ENCODE measurements around the gene NOTCH2. TPM values are rescaled to one million over a fixed set of nuclear protein-coding genes. Genes with fewer than 3 reads are reported as not detected.

The NOTCH2 gene
- total RNA-seq, 1 donor from 2014 or later = 84.2 TPM

DNA sequence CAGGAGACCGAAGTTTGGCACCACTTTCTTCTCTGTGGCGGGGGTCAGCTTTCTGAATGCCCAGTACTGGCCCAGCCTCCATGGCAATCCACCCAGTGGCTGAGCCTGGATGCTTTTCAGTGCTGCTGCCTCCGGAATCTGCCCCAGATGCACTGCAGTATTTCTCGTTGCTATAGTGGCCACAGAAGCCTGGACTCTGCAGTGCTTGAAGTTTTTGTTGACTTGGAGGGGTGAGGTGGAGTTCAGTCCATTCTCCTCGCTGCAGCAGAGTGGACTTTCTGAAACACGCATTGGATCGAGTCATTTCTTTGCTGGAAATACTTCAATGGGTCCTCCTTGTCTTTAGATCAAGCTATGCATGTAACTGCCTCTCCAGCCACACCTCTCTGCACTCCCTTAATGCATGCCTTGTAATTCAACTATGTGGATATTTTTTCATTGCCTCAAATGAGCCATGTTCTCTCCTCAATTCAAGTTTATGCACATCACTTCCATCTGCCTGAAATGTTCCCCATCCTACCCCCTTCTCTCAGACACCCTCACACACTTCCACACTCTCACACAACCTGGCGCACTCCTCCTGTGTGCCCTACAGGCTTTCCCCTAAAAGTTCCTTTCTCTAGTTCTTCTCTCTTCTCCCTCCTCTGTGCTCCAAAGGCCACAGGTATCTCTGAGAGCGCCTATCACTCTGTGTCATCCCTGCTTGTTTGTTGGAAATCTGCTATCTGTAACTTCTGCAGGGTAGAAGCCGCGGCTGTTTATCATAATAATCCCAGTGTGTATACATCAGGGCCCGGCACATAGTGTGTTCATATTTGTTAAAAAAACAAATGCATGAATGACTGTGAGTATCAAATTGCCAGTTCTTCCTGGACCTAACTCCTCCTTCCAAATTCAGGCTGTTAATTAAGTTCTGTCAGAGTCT is 189.7 kb downstream of the NOTCH2 start:
- Mint-ChIP-seq H3K27me3 (ENCODE audit: low read depth) (no peaks in the 10 kb centered on the region), H3K9me3 (no peaks in the 10 kb centered on the region), H3K27ac (ENCODE audit: unreplicated experiment) (no peak overlapping the region), H3K4me1 (no peaks in the 10 kb centered on the region), H3K36me3 (ENCODE audit: low read depth) (no peaks in the 10 kb centered on the region), H3K4me3 (no peak overlapping the region)
- no peak for DNase-seq (ENCODE audit: low read depth, low spot score)
- TF ChIP-seq, protein P1, sequence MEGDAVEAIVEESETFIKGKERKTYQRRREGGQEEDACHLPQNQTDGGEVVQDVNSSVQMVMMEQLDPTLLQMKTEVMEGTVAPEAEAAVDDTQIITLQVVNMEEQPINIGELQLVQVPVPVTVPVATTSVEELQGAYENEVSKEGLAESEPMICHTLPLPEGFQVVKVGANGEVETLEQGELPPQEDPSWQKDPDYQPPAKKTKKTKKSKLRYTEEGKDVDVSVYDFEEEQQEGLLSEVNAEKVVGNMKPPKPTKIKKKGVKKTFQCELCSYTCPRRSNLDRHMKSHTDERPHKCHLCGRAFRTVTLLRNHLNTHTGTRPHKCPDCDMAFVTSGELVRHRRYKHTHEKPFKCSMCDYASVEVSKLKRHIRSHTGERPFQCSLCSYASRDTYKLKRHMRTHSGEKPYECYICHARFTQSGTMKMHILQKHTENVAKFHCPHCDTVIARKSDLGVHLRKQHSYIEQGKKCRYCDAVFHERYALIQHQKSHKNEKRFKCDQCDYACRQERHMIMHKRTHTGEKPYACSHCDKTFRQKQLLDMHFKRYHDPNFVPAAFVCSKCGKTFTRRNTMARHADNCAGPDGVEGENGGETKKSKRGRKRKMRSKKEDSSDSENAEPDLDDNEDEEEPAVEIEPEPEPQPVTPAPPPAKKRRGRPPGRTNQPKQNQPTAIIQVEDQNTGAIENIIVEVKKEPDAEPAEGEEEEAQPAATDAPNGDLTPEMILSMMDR (conservative IDR thresholded peaks at IDR 0.05) = no peak

DNA sequence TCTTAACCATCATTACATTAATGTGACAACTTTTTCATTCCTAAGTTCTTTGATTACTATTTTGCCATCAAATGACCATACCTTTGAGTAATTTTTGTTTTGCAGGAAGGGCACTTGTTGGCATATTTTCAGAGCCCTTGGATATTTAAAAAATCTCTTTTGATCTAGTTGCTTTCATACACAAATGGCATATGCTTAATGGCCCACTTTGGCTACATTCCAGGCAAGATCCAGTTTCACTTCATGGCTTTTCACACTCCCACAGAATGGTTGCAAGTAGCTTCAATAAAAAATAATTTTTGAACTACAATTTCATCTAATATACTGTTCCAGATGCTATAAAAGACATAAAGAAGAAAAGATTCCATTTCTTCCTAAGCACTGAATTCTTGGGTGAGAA is 191.3 kb downstream of the NOTCH2 start:
- no peak overlapping the region for H3K4me3 Mint-ChIP-seq
- H3K27ac Mint-ChIP-seq (ENCODE audit: unreplicated experiment) = no peak overlapping the region
- H3K9me3 Mint-ChIP-seq = no peaks in the 10 kb centered on the region
- DNase-seq (ENCODE audit: low read depth, low spot score) = no peak
- no peaks in the 10 kb centered on the region for H3K36me3 Mint-ChIP-seq (ENCODE audit: low read depth)
- peaks cover 3% of the 10 kb centered on the region for H3K27me3 Mint-ChIP-seq (ENCODE audit: low read depth)
- TF ChIP-seq, protein P1 (conservative IDR thresholded peaks at IDR 0.05) = no peak
- no peaks in the 10 kb centered on the region for H3K4me1 Mint-ChIP-seq

DNA sequence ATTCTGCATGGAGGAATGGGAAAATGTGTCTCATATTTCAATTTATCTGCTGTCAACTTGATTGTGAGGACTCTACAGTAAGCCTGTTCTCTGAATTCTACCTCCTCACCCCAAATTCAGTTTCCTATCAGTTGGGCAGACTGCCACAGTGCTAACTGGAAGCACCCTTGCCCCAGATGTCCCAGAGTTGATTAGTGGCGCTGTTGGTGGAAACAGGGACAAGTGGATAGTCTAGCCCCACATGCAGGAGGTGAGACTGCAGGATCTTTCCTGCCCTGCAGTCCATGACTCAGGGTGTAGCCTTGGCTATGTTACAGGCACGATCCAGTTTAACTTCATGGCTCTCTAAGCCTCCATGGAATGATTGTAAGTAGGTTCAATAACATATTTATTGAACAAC is 195.3 kb downstream of the NOTCH2 start:
- Mint-ChIP-seq H3K4me1 (peaks cover 4% of the 10 kb centered on the region), H3K27me3 (ENCODE audit: low read depth) (peaks cover 3% of the 10 kb centered on the region), H3K36me3 (ENCODE audit: low read depth) (no peaks in the 10 kb centered on the region), H3K4me3 (no peak overlapping the region), H3K27ac (ENCODE audit: unreplicated experiment) (no peak overlapping the region), H3K9me3 (no peaks in the 10 kb centered on the region)
- TF ChIP-seq, protein P1 (conservative IDR thresholded peaks at IDR 0.05) = no peak
- DNase-seq (ENCODE audit: low read depth, low spot score) = no peak

DNA sequence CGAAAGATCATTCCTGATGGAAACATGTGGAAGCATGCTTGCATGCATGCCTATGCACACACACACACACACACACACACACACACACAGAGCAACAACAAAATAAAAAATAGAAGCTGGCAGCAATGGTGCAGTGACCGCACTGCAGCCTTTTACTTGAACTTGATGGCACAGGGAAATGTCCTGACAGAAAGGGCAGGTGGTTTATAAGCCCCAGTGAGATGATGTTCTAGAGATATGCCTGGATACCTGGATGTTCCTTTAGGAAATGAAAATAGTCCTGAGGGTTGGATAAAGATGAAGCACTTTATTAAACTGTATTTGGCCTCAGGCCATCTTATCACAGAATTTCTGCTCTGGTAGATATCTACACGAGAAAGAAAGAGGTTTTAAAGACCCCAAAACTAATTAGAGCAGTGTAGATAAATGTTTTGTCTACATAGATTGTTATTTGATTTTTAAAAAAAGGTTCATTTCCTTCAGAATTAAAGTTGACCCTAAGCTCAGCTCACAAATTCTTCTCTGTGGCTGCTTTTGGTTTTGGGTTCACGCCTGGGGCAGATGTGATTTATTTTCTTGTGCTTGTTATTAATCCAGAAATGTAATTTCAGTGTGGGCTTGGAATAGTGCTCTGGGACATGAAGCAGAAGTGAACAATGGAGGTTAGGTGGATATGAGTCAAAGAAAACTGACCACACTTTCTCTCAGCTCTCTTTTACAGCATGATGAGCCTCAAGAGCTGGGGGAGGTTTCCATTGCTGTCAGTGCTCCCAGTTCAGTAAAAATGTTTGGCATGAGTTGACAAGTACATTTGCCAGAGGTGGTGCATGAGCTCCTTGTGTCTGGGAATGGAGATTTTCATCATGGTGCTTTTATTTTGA is 196.1 kb downstream of the NOTCH2 start:
- Mint-ChIP-seq H3K4me3 (no peak overlapping the region), H3K27ac (ENCODE audit: unreplicated experiment) (no peak overlapping the region), H3K27me3 (ENCODE audit: low read depth) (peaks cover 3% of the 10 kb centered on the region), H3K4me1 (peaks cover 4% of the 10 kb centered on the region), H3K9me3 (no peaks in the 10 kb centered on the region), H3K36me3 (ENCODE audit: low read depth) (no peaks in the 10 kb centered on the region)
- TF ChIP-seq, protein P1 (conservative IDR thresholded peaks at IDR 0.05) = no peak
- no peak for DNase-seq (ENCODE audit: low read depth, low spot score)

DNA sequence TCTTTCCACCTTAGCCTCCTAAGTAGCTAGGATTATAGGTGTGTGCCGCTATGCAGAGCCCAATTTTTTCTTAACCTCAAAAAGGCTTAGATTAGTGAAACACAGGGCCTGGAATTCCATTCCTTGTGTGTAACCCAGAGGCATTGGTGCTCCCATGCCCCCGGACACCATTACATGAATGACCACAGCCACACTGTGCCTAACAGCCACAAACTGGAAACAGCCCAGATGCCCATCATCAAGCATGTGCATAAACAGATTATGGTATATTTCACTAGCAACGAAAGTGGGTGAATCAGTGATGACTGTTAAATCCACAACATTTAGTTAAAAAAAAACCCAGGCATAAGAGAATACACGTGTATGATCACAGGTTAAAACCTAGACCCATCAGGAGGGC is 197.6 kb downstream of the NOTCH2 start:
- peaks cover 4% of the 10 kb centered on the region for H3K4me1 Mint-ChIP-seq
- H3K27ac Mint-ChIP-seq (ENCODE audit: unreplicated experiment) = no peak overlapping the region
- DNase-seq (ENCODE audit: low read depth, low spot score) = no peak
- H3K9me3 Mint-ChIP-seq = no peaks in the 10 kb centered on the region
- no peaks in the 10 kb centered on the region for H3K36me3 Mint-ChIP-seq (ENCODE audit: low read depth)
- peaks cover 3% of the 10 kb centered on the region for H3K27me3 Mint-ChIP-seq (ENCODE audit: low read depth)
- H3K4me3 Mint-ChIP-seq = no peak overlapping the region
- TF ChIP-seq, protein P1 (conservative IDR thresholded peaks at IDR 0.05) = no peak

All from neural crest cell (in vitro differentiated cells).